ENCODE data around the gene SIRPA. TPM values are rescaled to one million over a fixed set of nuclear protein-coding genes. Genes with fewer than 3 reads are reported as not detected.
"Not testable (repeated sequence)": the region's sequence is repeated elsewhere in the genome, so short reads cannot be mapped to it uniquely, and the experiment has no call there.

The SIRPA gene
- total RNA-seq, 2 donors from 2014 or later: 9.8 to 12.2 TPM

- DNase-seq: no peak
- no peak for TF ChIP-seq CTCF (IDR thresholded peaks at IDR 0.05)
- Histone ChIP-seq H3K4me1 (no peaks in the 10 kb centered on the region), H3K36me3 (no peaks in the 10 kb centered on the region), H3K9ac (ENCODE audit: low read depth in 2 of 2, low read length in 2 of 2) (no peak overlapping the region), H3K27me3 (no peaks in the 10 kb centered on the region), H3K4me3 (no peak overlapping the region), H3K9me3 (no peaks in the 10 kb centered on the region), H3K27ac (no peak overlapping the region)
- intact Hi-C loops (cut with DNase I): no loop called here
Observed at GRCh38 chr20:1915725-1916124, 20.5 kb downstream of the SIRPA start.

GRCh38 chr20:1917786-1918185 lies 22.6 kb downstream of the SIRPA start:
- H3K27me3 ChIP-seq: no peaks in the 10 kb centered on the region
- intact Hi-C loops (cut with DNase I): no loop called here
- TF ChIP-seq CTCF (IDR thresholded peaks at IDR 0.05): no peak
- no peaks in the 10 kb centered on the region for H3K36me3 ChIP-seq
- no peak overlapping the region for H3K27ac ChIP-seq
- no peaks in the 10 kb centered on the region for H3K4me1 ChIP-seq
- DNase-seq: no peak
- no peak overlapping the region for H3K9ac ChIP-seq (ENCODE audit: low read depth in 2 of 2, low read length in 2 of 2)
- no peaks in the 10 kb centered on the region for H3K9me3 ChIP-seq
- no peak overlapping the region for H3K4me3 ChIP-seq

GRCh38 chr20:1918491-1919165 lies 23.4 kb downstream of the SIRPA start:
- Histone ChIP-seq H3K36me3 (no peaks in the 10 kb centered on the region), H3K4me1 (no peaks in the 10 kb centered on the region)
- intact Hi-C loops (cut with DNase I): no loop called here

GRCh38 chr20:1920252-1920651 lies 25.0 kb downstream of the SIRPA start:
- H3K9ac ChIP-seq (ENCODE audit: low read depth in 2 of 2, low read length in 2 of 2): peak overlapping the region in 1 of 2 donors; percentile 10
- no peak overlapping the region for H3K27ac ChIP-seq
- no peak overlapping the region for H3K4me3 ChIP-seq

More at GRCh38 chr20:1918491-1919165, 23.4 kb downstream of the SIRPA start:
- TF ChIP-seq CTCF (IDR thresholded peaks at IDR 0.05): no peak
- Histone ChIP-seq H3K27me3 (no peaks in the 10 kb centered on the region), H3K9me3 (no peaks in the 10 kb centered on the region), H3K27ac (no peak overlapping the region), H3K9ac (ENCODE audit: low read depth in 2 of 2, low read length in 2 of 2) (no peak overlapping the region), H3K4me3 (no peak overlapping the region)
- no peak for DNase-seq

GRCh38 chr20:1920826-1921225 lies 25.6 kb downstream of the SIRPA start:
- Histone ChIP-seq H3K9me3 (no peaks in the 10 kb centered on the region), H3K27me3 (no peaks in the 10 kb centered on the region), H3K27ac (no peak overlapping the region), H3K9ac (ENCODE audit: low read depth in 2 of 2, low read length in 2 of 2) (no peak overlapping the region), H3K36me3 (no peaks in the 10 kb centered on the region), H3K4me1 (no peaks in the 10 kb centered on the region), H3K4me3 (no peak overlapping the region)
- DNase-seq: no peak
- no peak for TF ChIP-seq CTCF (IDR thresholded peaks at IDR 0.05)
- intact Hi-C loops (cut with DNase I): no loop called here

More at GRCh38 chr20:1920252-1920651, 25.0 kb downstream of the SIRPA start:
- TF ChIP-seq CTCF (IDR thresholded peaks at IDR 0.05): no peak
- Histone ChIP-seq H3K36me3 (no peaks in the 10 kb centered on the region), H3K27me3 (no peaks in the 10 kb centered on the region), H3K9me3 (no peaks in the 10 kb centered on the region), H3K4me1 (no peaks in the 10 kb centered on the region)
- peak; percentile 25 for DNase-seq
- intact Hi-C loops (cut with DNase I): no loop called here

- H3K4me1 ChIP-seq; H3K27ac ChIP-seq; H3K4me3 ChIP-seq; DNase-seq; H3K9ac ChIP-seq (ENCODE audit: low read depth in 2 of 2, low read length in 2 of 2); H3K9me3 ChIP-seq; H3K36me3 ChIP-seq; intact Hi-C loops (cut with DNase I); H3K27me3 ChIP-seq: not testable (repeated sequence)
Observed at GRCh38 chr20:1921985-1922384, 26.8 kb downstream of the SIRPA start.
